ENCODE measurements around the gene ZNF592. TPM values are rescaled to one million over a fixed set of nuclear protein-coding genes. Genes with fewer than 3 reads are reported as not detected.

The ZNF592 gene
- total RNA-seq, 6 donors from 2014 or later: 22.5 to 35.2 (median 26.7) TPM

- WGBS, 2 donors: 84 to 86% methylated on average over 6 of the region's 6 CpGs
- Histone ChIP-seq H3K36me3 (no peaks in the 10 kb centered on the region), H3K9me3 (no peaks in the 10 kb centered on the region), H3K4me3 (no peak overlapping the region), H3K27me3 (no peaks in the 10 kb centered on the region), H3K4me1 (peaks cover 6 to 28% (median 10%) of the 10 kb centered on the region in 4 donors), H3K27ac (peak overlapping the region in 1 of 4 donors; percentile 51)
- ATAC-seq (ENCODE audit: low FRiP score in 2 of 2): peak in 1 of 2 donors; percentile 64
- peak; percentile 52 to 64 for DNase-seq
- peak in 4 of 6 experiments; percentile 25 to 45 (median 38) for TF ChIP-seq CTCF (IDR thresholded peaks at IDR 0.05)
- no peak for TF ChIP-seq POLR2AphosphoS5 (IDR thresholded peaks at IDR 0.05)
- no peak for TF ChIP-seq EP300 (IDR thresholded peaks at IDR 0.05)
- no peak for TF ChIP-seq POLR2A (IDR thresholded peaks at IDR 0.05)
Observed at GRCh38 chr15:84826369-84826823, 78.0 kb downstream of the ZNF592 start.

GRCh38 chr15:84827246-84827645 is 78.9 kb downstream of the ZNF592 start:
- H3K4me3 ChIP-seq: no peak overlapping the region
- no peak for TF ChIP-seq CTCF (IDR thresholded peaks at IDR 0.05)
- TF ChIP-seq POLR2A (IDR thresholded peaks at IDR 0.05): no peak
- TF ChIP-seq POLR2AphosphoS5 (IDR thresholded peaks at IDR 0.05): no peak
- TF ChIP-seq EP300 (IDR thresholded peaks at IDR 0.05): no peak
- no peaks in the 10 kb centered on the region for H3K9me3 ChIP-seq
- no peak for DNase-seq
- peaks cover 6 to 20% (median 6%) of the 10 kb centered on the region in 4 donors for H3K4me1 ChIP-seq
- no peak overlapping the region for H3K27ac ChIP-seq
- WGBS, 2 donors: 96 to 100% methylated on average over 8 to 9 of the region's 9 CpGs
- H3K36me3 ChIP-seq: no peaks in the 10 kb centered on the region
- no peak for ATAC-seq (ENCODE audit: low FRiP score in 2 of 2)
- no peaks in the 10 kb centered on the region for H3K27me3 ChIP-seq

- DNase-seq: no peak
- 76 to 77% methylated on average over 13 to 14 of the region's 14 CpGs for WGBS, 2 donors
- no peak overlapping the region for H3K4me3 ChIP-seq
Observed at GRCh38 chr15:84828086-84828908, 79.9 kb downstream of the ZNF592 start.

GRCh38 chr15:84829428-84829827 is 81.0 kb downstream of the ZNF592 start:
- Histone ChIP-seq H3K27me3 (no peaks in the 10 kb centered on the region), H3K9me3 (no peaks in the 10 kb centered on the region), H3K36me3 (no peaks in the 10 kb centered on the region), H3K27ac (no peak overlapping the region), H3K4me1 (peaks cover 0 to 14% (median 8%) of the 10 kb centered on the region in 4 donors), H3K4me3 (no peak overlapping the region)
- no peak for DNase-seq
- ATAC-seq (ENCODE audit: low FRiP score in 2 of 2): no peak
- TF ChIP-seq POLR2AphosphoS5 (IDR thresholded peaks at IDR 0.05) (no peak), POLR2A (IDR thresholded peaks at IDR 0.05) (no peak), CTCF (IDR thresholded peaks at IDR 0.05) (no peak), EP300 (IDR thresholded peaks at IDR 0.05) (no peak)
- 94% methylated on average over 8 of the region's 8 CpGs for WGBS, 2 donors

More at GRCh38 chr15:84828086-84828908, 79.9 kb downstream of the ZNF592 start:
- H3K27ac ChIP-seq: no peak overlapping the region
- H3K9me3 ChIP-seq: no peaks in the 10 kb centered on the region
- H3K27me3 ChIP-seq: no peaks in the 10 kb centered on the region
- peaks cover 0 to 17% (median 5%) of the 10 kb centered on the region in 4 donors for H3K4me1 ChIP-seq
- no peaks in the 10 kb centered on the region for H3K36me3 ChIP-seq
- ATAC-seq (ENCODE audit: low FRiP score in 2 of 2): peak in 1 of 2 donors; percentile 20
- no peak for TF ChIP-seq CTCF (IDR thresholded peaks at IDR 0.05)
- TF ChIP-seq POLR2A (IDR thresholded peaks at IDR 0.05): no peak
- TF ChIP-seq EP300 (IDR thresholded peaks at IDR 0.05): no peak
- TF ChIP-seq POLR2AphosphoS5 (IDR thresholded peaks at IDR 0.05): no peak

All from upper lobe of left lung (tissue), 6 donors.